Activated T-helper 2 cell treated with anti-CD3 and anti-CD28 coated beads, Interferon-gamma antibody, Interleukin-2, Interleukin-4, amounts not matched to agents 10 μg/mL and 5 μg/mL and 100 μg/mL, durations not matched to agents 14 hours and 24 hours and 36 hours (primary cell): ENCODE measurements around the gene TRIM25. TPM values are rescaled to one million over a fixed set of nuclear protein-coding genes. Genes with fewer than 3 reads are reported as not detected.

Source experiments
- DNase-seq: peaks from one replicate; pipeline ENCODE4 v3.0.0; 2021; ENCODE audit warnings: low spot score
- H3K27ac Mint-ChIP-seq: one replicate; pipeline ENCODE4 v1.8.0; 2021; ENCODE audit warnings: mixed read lengths
- H3K27me3 Mint-ChIP-seq: one replicate; pipeline ENCODE4 v1.8.0; 2021; ENCODE audit warnings: low read depth, mixed read lengths
- H3K36me3 Mint-ChIP-seq: one replicate; pipeline ENCODE4 v1.8.0; 2021; ENCODE audit warnings: low read depth, mixed read lengths
- H3K4me1 Mint-ChIP-seq: one replicate; pipeline ENCODE4 v1.8.0; 2021; ENCODE audit warnings: low read depth, mixed read lengths
- H3K4me3 Mint-ChIP-seq: one replicate; pipeline ENCODE4 v1.8.0; 2021; ENCODE audit warnings: low read depth, mild to moderate bottlenecking, moderate library complexity, mixed read lengths
- H3K9me3 Mint-ChIP-seq: one replicate; pipeline ENCODE4 v1.8.0; 2021; ENCODE audit warnings: mixed read lengths
- intact Hi-C: fragments of 100-400 bp; cut with micrococcal nuclease; formaldehyde crosslinking; loops from one replicate; pipeline ENCODE4 v1.15.1; 2023
- total RNA-seq: library from RNA; stranded (reverse); gene quantifications from 2 replicates; pipeline ENCODE4 v1.2.3, GENCODE V29; 2022

TRIM25 gene
- total RNA-seq, 1 donor from 2014 or later: 76.5 TPM

DNA sequence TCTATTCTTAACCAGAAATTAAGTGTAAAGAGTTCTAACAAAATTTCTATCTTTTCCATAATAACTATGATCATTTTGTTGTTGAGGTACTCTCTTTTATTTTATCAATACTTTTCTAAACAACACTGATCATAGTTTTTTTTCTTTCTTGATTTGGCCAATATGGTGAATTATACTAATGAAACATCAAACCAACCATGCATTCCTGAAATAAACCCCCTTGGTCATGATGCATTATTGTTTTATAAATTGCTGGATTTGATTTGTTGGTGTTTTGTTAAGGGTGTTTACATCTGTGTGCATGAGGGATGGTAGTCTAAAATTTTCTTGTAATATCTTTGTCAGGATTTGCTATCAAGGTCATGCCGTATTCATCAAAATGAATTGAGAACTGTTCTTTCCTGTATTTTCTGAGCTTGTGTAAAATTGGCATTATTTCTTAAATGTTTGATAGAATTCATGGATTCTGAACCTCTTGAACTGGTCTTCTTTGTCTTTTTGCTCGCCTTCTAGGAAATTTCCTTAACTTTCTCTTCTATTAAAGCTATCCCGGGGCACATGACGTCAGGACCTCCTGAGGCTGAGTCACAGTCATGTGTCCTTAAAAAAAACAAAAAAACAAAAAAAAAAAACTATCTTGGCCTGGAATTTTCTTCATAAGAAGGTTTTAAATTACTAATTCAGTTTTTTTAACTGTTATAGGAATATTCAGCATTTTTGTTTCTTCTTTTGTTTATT is 3.9 kb upstream of the TRIM25 start:
- intact Hi-C loops: no loop called here
- Mint-ChIP-seq H3K36me3 (peaks cover 10% of the 10 kb centered on the region), H3K9me3 (peaks cover 22% of the 10 kb centered on the region), H3K4me1 (peaks cover 42% of the 10 kb centered on the region), H3K4me3 (no peak overlapping the region), H3K27me3 (no peaks in the 10 kb centered on the region), H3K27ac (peak overlapping the region; percentile 19)
- no peak for DNase-seq

GRCh38 chr17:56914581-56915273 is 878 bp upstream of the TRIM25 start:
- Mint-ChIP-seq H3K27me3 (no peaks in the 10 kb centered on the region), H3K9me3 (peaks cover 19% of the 10 kb centered on the region), H3K4me1 (peaks cover 63% of the 10 kb centered on the region), H3K4me3 (peak overlapping the region; percentile 92), H3K27ac (peak overlapping the region; percentile 96), H3K36me3 (peaks cover 35% of the 10 kb centered on the region)
- intact Hi-C loops: loop anchor here (1.0 to 5.0 kb wide), 2 partner anchors 63 to 81 kb away; partner anchors contain the start of genes C17orf67 and SCPEP1
- no peak for DNase-seq

DNA sequence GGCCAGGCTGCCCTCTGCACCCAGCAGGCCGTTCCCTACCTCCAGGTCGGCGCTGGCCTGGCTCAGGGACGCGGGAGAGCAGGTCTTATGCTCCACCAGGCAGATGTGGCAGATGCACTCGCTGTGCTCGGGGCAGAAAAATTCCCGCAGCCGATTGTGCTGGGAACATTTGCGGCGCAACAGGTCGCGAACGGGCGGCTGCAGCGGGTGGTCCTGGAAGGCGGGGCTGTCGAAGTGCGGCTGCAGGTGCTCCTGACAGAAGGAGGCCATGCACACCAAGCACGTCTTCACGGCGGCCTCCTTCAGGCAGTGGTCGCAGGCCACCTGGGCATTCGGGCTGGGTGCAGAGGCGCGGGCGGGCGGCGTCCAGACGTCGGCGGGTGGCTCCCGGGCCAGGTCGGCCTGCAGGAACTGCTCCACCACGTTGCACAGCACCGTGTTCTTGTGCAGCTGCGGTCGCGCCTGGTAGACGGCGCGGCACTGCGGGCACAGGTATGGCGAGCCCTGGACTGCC is 439 bp downstream of the TRIM25 start:
- Mint-ChIP-seq H3K36me3 (peaks cover 44% of the 10 kb centered on the region), H3K4me1 (peaks cover 61% of the 10 kb centered on the region), H3K4me3 (peak overlapping the region; percentile 92), H3K9me3 (peaks cover 10% of the 10 kb centered on the region), H3K27ac (peak overlapping the region; percentile 86), H3K27me3 (no peaks in the 10 kb centered on the region)
- intact Hi-C loops: loop anchor here (5.0 kb wide), 1 partner anchor 64 kb away; the partner anchor contains the start of gene SCPEP1
- DNase-seq: no peak

DNA sequence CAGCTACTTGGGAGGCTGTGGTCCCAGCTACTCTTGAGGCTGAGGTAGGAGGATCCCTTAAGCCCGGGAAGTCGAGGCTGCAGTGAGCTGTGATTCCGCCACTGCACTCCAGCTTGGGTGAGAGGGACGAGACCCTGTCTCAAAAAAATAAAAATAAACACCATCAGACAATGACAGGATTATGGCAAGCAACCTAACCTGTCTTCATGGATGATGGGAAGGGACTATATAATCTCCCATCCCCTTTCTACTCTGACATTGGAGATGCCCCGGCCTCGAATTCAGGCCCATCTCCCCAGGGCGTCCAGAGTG is 893 bp downstream of the TRIM25 start:
- intact Hi-C loops: loop anchor here (5.0 kb wide), 1 partner anchor 64 kb away; the partner anchor contains the start of gene SCPEP1

GRCh38 chr17:56912105-56912999 is 1.5 kb downstream of the TRIM25 start:
- Mint-ChIP-seq H3K27ac (peak overlapping the region; percentile 69), H3K4me3 (peak overlapping the region; percentile 92), H3K9me3 (peaks cover 2% of the 10 kb centered on the region), H3K27me3 (no peaks in the 10 kb centered on the region), H3K36me3 (peaks cover 49% of the 10 kb centered on the region), H3K4me1 (peaks cover 63% of the 10 kb centered on the region)
- DNase-seq: no peak
- intact Hi-C loops: loop anchor here (5.0 kb wide), 1 partner anchor 65 kb away; the partner anchor contains the start of gene SCPEP1

More for the DNA sequence above, 893 bp downstream of the TRIM25 start:
- Mint-ChIP-seq H3K27me3 (no peaks in the 10 kb centered on the region), H3K4me1 (peaks cover 65% of the 10 kb centered on the region), H3K9me3 (peaks cover 8% of the 10 kb centered on the region), H3K36me3 (peaks cover 48% of the 10 kb centered on the region), H3K27ac (peak overlapping the region; percentile 86), H3K4me3 (peak overlapping the region; percentile 92)
- DNase-seq: no peak

- peak overlapping the region; percentile 92 for H3K4me3 Mint-ChIP-seq
- H3K27ac Mint-ChIP-seq: peak overlapping the region; percentile 44
- H3K36me3 Mint-ChIP-seq: peaks cover 59% of the 10 kb centered on the region
- no peak for DNase-seq
- intact Hi-C loops: loop anchor here (5.0 kb wide), 1 partner anchor 67 kb away; the partner anchor contains the start of gene SCPEP1
- H3K27me3 Mint-ChIP-seq: no peaks in the 10 kb centered on the region
- no peaks in the 10 kb centered on the region for H3K9me3 Mint-ChIP-seq
- H3K4me1 Mint-ChIP-seq: peaks cover 56% of the 10 kb centered on the region
Observed at GRCh38 chr17:56910509-56911235, 3.2 kb downstream of the TRIM25 start.

DNA sequence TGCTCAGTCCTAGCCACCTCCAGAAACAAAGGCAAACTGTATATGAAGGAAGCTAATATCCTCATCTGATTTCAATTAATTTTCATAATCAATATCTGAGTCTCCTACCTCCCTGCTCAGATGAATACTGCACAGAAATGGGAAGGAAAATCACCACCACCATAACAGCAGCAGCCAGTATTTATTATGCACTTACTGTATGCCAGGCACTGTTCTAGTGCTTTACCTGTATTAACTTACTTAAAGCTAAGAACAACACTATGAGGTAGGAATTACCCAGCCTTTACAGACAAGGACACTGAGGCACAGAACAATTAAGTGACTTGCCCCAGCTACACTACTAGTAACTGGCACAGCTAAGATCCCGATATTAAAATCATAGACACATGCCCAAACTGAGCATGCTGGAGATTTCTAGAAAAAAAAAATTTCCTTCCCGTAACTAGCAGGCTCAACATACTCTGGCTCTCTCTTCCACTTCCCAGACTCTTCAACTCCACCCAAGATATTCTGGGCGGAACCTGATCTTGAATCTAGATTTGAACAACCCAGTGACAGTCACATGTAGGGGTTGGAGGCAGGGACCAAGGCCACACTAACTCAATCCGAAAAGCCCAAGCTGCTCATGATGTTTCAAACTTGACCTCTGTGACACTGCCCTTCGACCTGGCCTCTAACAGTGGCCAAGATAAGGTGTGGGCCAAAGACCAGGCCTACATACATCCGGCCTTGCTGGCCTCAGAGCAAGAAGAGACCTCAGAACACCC is 3.9 kb downstream of the TRIM25 start:
- intact Hi-C loops: loop anchor here (5.0 kb wide), 1 partner anchor 67 kb away; the partner anchor contains the start of gene SCPEP1
- H3K27ac Mint-ChIP-seq: peak overlapping the region; percentile 44
- H3K36me3 Mint-ChIP-seq: peaks cover 60% of the 10 kb centered on the region
- no peaks in the 10 kb centered on the region for H3K27me3 Mint-ChIP-seq
- no peaks in the 10 kb centered on the region for H3K9me3 Mint-ChIP-seq
- H3K4me1 Mint-ChIP-seq: peaks cover 50% of the 10 kb centered on the region
- no peak for DNase-seq
- H3K4me3 Mint-ChIP-seq: peak overlapping the region; percentile 92

GRCh38 chr17:56908001-56908542 is 5.8 kb downstream of the TRIM25 start:
- intact Hi-C loops: no loop called here

GRCh38 chr17:56903560-56903959 is 10.3 kb downstream of the TRIM25 start:
- no peaks in the 10 kb centered on the region for H3K27me3 Mint-ChIP-seq
- no peaks in the 10 kb centered on the region for H3K9me3 Mint-ChIP-seq
- H3K4me3 Mint-ChIP-seq: no peak overlapping the region
- DNase-seq: no peak
- intact Hi-C loops: no loop called here
- peaks cover 23% of the 10 kb centered on the region for H3K4me1 Mint-ChIP-seq
- H3K36me3 Mint-ChIP-seq: peaks cover 79% of the 10 kb centered on the region
- H3K27ac Mint-ChIP-seq: no peak overlapping the region

More at GRCh38 chr17:56908001-56908542, 5.8 kb downstream of the TRIM25 start:
- H3K4me3 Mint-ChIP-seq: no peak overlapping the region
- peaks cover 77% of the 10 kb centered on the region for H3K36me3 Mint-ChIP-seq
- H3K9me3 Mint-ChIP-seq: no peaks in the 10 kb centered on the region
- peak; percentile 52 for DNase-seq
- peak overlapping the region; percentile 72 for H3K27ac Mint-ChIP-seq
- peaks cover 54% of the 10 kb centered on the region for H3K4me1 Mint-ChIP-seq
- no peaks in the 10 kb centered on the region for H3K27me3 Mint-ChIP-seq

DNA sequence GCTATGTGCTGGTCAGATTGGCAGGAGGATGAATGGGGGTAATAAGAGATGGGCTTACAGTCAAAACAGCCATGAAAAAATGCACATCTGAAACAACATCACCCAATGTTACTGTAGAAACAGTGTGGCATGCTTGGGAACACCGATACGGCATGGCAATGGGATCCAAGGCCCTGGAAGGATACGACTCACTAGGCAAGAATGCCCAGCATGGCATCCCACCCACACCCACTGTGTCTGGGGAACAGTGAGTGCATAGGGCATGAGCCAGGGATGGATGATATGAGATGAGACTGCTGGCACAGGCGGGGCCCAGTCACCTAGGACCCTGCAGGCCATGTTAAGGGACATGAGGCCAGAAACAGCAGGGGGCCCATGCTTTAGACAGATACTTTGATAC is 11.5 kb downstream of the TRIM25 start:
- no peak overlapping the region for H3K27ac Mint-ChIP-seq
- no peak for DNase-seq
- no peaks in the 10 kb centered on the region for H3K27me3 Mint-ChIP-seq
- intact Hi-C loops: no loop called here
- H3K9me3 Mint-ChIP-seq: no peaks in the 10 kb centered on the region
- no peak overlapping the region for H3K4me3 Mint-ChIP-seq
- peaks cover 14% of the 10 kb centered on the region for H3K4me1 Mint-ChIP-seq
- peaks cover 79% of the 10 kb centered on the region for H3K36me3 Mint-ChIP-seq

GRCh38 chr17:56899403-56899802 is 14.4 kb downstream of the TRIM25 start:
- H3K36me3 Mint-ChIP-seq: peaks cover 80% of the 10 kb centered on the region
- no peaks in the 10 kb centered on the region for H3K27me3 Mint-ChIP-seq
- peaks cover 5% of the 10 kb centered on the region for H3K4me1 Mint-ChIP-seq
- intact Hi-C loops: no loop called here
- no peak overlapping the region for H3K4me3 Mint-ChIP-seq
- no peak for DNase-seq
- H3K9me3 Mint-ChIP-seq: no peaks in the 10 kb centered on the region
- no peak overlapping the region for H3K27ac Mint-ChIP-seq
